HTR-8/SVneo (cell line): ENCODE measurements around the gene WNK1.
"Not testable (repeated sequence)": the region's sequence is repeated elsewhere in the genome, so short reads cannot be mapped to it uniquely, and the experiment has no call there.

ENCODE experiments used
- DNase-seq: peaks from one replicate; pipeline ENCODE4 v3.0.0; 2011; ENCODE audit warnings: low spot score, mixed read lengths; ENCODE audit not compliant: insufficient read length
- FAIRE-seq: peaks from 2 replicates; lab custom pipeline; 2011; peaks lifted over from hg19 to GRCh38; lab: Jason Lieb, UNC

The WNK1 gene

DNA sequence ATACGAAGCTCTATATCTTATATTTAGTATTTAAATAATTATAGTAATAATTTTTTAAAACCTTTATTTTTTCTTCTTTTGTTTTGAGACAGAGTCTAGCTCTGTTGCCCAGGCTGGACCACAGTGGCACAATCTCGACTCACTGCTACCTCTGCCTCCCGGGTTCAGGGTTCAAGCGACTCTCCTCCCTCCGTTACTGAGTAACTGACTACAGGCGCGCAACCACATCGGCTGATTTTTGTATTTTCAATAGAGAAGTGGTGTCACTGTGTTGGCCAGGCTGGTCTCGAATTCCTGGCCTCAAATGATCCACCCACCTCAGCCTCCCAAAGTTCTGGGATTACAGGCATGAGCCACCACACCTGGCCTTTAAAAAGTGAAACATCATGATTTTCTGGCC is 13.0 kb upstream of the WNK1 start:
- no peak for DNase-seq

DNA sequence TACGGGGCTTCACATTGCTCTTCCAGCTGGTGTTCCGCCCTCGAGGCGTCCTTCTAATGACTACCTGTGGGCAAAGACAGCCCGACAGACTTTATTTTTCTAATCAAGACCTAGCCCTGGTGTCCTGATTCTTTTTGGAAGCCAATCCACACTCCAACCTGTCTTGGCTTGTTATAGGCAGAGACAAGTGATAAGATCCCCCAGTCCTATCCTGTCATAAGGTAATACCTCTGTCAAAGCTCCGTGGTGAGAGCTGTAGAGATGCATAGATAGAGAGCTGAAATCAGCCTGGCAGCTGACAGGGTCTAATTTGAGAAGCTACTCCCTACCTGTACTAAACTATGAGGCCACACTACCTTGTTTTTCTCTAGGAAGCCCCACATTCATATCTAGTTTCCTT is 11.5 kb upstream of the WNK1 start:
- FAIRE-seq (no peak), DNase-seq (no peak)

More for the DNA sequence above, 13.0 kb upstream of the WNK1 start:
- no peak for FAIRE-seq

DNA sequence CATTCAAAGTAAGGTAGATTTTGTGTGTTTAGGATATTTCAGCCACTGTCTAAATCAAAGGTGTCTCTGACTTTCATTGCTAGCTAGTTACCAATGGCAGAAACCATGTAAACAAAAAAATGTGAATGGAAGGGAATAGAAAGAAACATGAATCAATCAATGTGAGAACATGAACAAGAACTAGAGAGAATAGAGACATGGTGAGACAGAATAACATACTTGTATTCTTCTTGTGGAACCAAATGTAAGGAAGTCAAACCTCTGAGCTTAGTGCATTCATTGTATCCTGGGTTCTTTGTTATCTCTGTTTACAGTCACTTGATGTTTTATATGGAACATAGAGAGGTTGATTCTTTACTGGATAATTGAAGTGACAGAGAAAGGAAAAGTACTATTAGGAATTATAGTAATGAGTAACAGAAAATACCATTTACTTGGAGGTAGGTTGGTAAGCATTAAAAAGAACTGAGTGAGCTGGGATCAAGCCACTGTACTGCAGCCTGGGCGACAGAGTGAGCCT is 2.6 kb upstream of the WNK1 start:
- no peak for FAIRE-seq

DNA sequence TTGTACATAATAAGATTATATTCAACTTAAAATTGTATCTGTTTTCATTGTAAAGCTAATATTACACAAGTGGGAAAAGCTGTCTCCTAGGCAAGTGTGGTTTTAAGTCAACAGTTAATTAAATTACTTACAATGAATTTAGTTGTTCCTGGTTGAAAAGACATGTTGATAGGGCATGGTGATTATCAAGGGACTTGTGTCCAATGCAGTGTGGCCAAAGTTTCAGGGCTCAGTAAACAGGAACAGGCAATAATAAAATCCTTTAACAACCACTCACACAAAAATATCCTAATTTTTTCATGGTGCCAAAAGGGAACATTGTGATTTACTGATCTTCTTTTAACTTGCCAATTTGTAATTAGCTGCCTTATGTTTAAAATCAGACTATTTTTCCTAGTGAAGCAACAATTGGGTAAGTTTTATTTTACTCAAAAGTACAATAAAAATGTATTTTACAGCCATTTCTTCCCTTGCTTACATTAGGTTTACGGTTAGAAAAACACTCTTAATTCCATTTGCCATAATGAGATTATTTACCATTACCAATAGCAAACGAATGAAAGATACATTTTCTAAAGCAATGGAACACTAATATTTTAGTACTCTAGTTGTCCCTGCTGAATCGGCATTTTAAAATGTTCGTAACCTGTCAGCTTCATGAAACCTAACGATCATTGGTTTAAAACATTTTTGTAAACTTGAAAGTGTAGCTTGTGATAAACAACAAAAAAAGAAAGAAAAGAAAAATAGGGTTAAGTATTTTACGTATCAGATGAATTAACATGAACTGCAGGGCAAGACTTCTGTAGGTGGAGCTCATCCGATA is 1.8 kb upstream of the WNK1 start:
- DNase-seq, result no peak
- FAIRE-seq, result no peak

More for the DNA sequence above, 2.6 kb upstream of the WNK1 start:
- DNase-seq, result no peak

DNA sequence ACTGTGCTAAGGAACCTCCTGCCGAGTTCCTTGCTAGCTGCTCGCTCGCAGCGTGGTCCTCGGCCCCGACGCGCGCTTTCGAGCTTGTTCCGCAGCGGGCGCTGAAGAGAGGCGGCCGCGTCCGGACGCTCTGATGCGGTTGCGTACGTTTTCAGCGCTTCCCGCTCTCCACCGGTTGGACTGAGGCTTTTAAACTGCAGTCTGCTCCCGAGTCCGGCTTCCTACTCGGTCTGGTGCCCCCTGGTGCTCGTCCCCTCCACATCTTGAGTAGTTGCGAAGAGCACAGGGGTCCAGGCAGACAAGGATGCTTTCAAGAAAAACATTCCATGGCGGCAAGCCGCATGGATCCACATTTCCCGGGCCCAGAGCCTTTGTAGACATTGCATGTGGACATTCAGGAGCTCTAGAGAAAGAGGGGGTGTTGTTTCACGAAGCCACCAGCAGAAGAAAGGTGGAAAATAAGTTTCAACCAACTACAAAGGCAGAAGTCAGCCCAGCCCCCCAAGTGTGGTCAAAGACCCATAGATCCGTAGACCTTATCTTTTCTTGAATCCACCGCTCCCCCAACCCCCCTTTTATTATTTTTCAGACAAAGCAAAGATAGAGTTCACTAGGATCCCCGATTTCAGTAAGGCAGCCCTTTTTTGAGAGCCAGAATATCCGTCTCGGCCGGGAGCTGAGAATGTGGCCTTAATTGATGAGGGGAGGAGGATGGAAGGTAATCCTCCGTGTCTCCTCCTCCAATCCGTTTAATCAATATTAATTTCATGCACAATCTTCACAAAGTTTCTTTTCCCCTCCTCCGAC is 984 bp upstream of the WNK1 start:
- FAIRE-seq, result peak; percentile 74

DNA sequence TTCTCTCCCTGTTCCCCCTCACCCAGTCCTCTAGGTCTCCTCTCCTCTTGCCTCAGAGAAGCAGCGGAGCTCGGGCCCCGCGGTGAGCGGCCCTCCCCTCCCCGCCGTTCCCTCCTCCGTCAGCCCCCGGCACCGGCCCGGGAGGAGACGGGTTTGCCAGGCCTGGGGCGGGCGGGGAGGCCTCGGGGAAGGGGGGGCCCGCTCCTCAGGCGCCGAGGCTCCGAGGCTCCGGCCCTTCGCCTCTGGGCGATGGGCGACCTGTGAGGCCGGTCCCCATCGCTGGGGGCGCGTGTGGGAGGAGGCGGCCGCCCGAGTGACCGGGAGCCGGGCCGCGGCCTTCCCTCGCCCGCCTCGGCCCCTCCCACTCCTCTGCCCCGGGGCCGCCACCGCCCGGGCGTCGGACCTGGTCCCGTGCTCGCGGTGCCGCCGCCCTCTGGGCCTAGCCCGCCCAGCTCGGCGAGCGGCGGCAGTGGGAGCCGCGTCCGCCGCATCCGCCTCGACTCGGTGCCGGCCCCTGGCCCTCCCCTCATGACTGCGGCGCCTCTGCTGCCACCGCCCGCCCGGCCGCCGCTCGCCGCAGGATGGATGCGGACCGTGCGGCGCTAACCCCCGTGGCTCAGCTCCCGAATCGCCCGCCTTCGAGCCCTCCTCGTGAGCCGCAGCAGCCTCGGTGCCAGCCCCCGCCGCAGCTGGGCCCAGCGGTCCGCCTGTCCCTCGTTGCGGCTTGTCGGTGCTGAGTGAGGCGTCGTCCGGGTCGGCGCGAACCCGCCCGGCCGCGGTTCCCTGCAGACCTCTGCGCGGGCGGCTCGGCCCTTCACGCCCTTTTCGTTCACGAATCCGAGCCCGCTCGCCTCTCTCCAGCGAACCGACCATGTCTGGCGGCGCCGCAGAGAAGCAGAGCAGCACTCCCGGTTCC is 574 bp downstream of the WNK1 start:
- FAIRE-seq, result no peak
- no peak for DNase-seq

More for the DNA sequence above, 984 bp upstream of the WNK1 start:
- peak; percentile 93 for DNase-seq

DNA sequence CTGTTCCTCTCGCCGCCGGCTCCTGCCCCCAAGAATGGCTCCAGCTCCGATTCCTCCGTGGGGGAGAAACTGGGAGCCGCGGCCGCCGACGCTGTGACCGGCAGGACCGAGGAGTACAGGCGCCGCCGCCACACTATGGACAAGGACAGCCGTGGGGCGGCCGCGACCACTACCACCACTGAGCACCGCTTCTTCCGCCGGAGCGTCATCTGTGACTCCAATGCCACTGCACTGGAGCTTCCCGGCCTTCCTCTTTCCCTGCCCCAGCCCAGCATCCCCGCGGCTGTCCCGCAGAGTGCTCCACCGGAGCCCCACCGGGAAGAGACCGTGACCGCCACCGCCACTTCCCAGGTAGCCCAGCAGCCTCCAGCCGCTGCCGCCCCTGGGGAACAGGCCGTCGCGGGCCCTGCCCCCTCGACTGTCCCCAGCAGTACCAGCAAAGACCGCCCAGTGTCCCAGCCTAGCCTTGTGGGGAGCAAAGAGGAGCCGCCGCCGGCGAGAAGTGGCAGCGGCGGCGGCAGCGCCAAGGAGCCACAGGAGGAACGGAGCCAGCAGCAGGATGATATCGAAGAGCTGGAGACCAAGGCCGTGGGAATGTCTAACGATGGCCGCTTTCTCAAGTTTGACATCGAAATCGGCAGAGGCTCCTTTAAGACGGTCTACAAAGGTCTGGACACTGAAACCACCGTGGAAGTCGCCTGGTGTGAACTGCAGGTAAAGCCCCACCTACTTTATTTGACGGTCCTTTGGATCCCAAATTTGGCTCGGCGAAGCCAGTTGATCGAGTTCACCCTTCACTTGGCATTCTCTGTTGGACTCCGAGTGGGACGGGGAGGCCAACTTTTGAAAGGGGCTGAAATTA is 1.5 kb downstream of the WNK1 start:
- FAIRE-seq, result no peak
- DNase-seq, result no peak

DNA sequence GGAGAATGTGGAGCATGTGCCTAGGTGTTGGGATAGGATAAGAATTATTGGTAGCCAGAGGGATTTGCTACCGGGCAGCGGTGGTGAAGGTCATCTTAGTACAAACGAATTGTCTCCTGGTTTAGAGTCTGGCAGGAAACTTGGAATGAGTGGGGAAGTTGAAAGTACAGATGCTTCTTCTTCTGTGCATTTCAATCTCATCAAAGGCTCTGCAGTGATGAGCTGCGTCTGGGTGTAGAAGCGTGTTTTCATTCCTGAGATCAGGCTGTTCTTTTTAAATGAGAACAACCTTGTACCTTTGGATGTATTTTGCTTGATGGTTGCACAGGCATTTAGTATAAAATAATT is 2.1 kb downstream of the WNK1 start:
- no peak for DNase-seq
- FAIRE-seq, result no peak

DNA sequence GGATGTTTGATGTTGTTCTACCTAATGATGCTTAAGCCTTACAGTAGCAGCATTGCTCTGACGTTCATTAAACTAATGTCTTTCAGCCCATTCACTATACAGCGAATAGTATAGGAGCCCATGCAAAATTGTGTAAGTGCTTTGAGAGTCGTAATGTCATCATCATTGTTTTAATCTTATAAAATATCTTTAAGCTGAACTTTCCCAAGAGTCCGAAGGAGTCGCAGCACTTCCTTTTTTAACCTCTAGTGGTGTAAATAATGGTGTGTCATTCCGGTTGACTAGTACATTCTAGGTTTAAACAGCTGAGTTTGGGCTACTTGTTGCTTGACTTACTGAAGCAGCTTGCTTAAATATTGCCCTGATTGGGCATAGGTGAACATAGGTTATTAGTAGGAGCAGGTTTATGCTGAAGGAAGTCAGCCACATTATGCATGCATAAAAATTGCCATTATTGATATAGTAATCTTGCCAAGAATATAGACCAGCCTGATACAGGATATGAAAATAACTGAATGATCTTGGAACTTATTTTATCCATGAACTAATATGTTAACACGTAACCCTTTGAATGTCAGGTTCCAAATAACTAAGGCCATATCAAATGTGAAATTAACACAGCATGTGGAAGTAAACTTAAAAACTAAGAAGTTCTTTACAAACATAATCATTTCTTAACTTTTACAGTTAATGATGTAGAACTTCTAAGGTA is 2.6 kb downstream of the WNK1 start:
- FAIRE-seq (no peak), DNase-seq (peak; percentile 68)

DNA sequence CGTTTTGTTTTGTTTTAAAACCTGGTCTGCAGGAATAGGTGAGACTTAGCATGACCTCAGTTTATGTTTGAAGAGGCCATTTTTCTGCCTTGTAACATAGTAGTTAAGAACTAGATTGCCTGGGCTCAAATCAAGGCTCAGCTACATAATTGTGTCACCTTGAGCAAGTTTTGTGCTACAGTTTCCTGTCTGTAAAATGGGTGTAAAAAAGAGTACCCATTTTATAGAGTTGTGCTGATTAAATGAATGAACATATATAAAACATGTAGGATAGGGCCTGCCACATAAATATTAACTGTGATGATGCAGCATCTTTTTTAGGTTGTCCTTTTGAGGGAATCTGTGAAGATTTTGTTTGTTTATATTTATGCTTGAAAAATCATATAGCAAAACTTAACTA is 7.2 kb downstream of the WNK1 start:
- DNase-seq, result no peak
- FAIRE-seq, result no peak

DNA sequence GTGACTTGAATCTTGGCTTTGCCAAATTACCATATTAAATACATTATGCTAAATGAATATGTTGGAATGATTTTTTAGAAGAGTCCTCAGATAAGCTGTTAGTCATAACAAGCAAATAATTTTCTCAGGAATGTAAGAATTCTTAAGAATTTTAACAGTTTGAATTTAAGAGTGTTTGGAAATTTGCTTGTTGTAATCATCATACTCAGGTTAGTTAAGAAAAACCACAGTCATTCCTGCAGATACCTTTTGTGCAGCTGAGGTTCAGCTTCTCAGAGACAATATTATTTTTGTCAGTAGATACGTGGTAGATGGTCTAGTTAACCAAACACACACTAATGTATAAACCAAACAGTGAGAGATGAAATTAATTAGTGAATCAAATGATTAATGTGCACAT is 8.9 kb downstream of the WNK1 start:
- FAIRE-seq, result no peak

DNA sequence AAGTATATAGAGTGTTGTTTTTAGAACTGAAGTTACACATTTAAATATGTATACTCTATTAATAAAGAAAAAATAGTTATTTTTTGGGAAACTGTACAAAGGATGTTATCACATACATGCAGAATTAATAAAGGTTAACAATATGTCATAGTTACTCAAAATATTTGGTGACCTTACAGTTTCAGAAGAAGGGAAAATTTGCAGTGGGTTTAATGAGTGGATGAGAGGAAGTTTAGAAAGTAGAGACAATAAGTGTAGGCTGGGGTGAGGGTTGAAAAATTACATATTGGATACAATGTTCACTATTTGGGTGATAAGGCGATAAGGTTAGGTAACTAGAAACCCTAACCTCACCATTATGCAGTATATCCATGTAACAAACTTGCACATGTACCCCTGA is 13.5 kb downstream of the WNK1 start:
- no peak for DNase-seq
- no peak for FAIRE-seq

More for the DNA sequence above, 8.9 kb downstream of the WNK1 start:
- DNase-seq, result no peak

DNA sequence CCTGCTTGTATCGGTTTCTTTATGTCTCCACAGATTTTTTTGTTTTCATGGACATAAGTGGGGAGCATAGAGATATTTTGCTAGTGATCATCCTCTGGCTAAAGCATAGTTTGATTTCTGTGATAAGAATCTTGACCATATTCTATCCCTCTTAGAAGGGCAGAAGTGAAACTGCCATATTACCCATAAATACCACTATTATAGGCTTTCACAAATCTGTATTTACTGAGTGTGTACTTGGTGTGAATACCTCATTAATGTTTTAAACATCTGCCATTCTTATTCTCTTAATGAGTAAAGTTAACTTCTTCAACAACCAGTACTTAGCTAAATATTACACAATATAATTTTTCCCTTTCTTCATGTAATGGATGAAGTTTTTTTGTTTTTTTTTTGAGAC is 16.1 kb downstream of the WNK1 start:
- DNase-seq (no peak), FAIRE-seq (no peak)

DNA sequence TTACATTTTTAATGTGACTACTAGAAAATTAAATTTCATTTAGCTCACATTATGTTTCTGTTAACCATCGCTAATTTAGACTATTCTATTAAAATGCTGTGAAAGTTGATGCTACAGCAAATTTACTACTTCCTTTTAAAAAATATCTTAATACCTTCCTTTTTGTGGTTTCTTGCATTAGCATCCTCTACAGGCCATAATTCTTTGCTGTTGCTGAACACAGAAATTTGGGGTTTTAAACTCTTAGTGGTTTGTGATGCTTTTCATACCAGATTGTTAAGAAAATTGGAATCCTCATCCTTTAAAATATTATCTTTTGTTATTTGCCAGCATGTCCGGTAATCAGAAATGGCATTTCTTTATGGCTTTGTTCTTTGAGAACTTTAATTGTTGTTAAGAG is 18.1 kb downstream of the WNK1 start:
- DNase-seq, result no peak
- FAIRE-seq, result no peak

DNA sequence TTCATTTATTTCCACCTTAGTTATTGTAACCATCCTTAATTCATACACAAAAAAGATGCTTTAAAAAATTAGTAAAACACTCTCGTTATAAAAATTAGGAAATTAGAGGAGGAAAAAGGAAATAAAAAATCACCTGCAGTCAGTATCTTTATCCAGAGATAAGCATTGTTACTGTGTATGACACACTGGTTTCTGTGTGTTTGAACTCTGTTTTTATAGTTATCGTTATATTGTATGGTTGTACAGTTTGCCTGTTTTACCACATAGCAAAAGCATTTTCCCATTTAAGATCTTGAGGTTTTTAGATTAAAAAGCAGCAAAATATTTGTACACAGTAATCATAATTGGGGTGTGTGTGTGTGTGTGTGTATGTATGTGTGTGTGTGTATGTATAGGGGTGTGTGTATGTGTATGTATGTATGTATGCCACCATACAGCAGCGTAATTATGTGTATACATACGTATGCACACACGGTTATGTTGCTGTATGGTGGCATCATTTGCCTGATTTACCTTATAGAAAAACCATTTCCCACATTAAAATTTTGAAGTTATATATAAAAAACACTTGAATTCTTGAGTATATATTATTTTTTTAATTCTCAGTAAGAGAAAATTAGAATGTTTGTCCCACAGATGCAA is 19.8 kb downstream of the WNK1 start:
- DNase-seq, result no peak
- peak; percentile 89 for FAIRE-seq

DNA sequence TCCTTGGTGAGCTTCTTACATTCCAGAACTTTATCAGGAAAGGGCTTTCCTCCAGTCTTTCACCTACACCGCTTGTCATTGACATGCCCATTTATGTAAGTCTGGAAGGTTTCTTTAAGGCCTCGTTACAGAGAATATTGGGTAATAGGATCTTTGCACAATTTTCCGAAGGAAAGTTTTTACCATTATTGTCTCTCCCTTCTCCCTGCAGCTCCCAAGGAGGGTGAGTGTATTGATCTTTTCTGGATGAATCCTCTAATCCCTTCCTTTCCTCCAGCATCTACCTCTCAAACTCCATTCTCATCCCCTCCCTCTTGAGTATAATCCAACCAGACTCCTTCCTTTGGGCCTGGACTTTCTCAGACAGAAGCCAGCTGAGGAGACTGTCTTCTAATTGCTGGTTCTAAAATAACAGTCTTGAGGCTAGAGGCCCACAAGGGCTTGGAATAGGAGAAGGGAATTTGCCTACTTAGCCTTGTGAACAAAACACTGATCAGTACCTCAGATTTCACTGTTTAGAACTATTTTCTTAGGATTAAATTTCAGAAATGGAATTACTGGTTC is 21.8 kb downstream of the WNK1 start:
- DNase-seq (no peak), FAIRE-seq (no peak)

DNA sequence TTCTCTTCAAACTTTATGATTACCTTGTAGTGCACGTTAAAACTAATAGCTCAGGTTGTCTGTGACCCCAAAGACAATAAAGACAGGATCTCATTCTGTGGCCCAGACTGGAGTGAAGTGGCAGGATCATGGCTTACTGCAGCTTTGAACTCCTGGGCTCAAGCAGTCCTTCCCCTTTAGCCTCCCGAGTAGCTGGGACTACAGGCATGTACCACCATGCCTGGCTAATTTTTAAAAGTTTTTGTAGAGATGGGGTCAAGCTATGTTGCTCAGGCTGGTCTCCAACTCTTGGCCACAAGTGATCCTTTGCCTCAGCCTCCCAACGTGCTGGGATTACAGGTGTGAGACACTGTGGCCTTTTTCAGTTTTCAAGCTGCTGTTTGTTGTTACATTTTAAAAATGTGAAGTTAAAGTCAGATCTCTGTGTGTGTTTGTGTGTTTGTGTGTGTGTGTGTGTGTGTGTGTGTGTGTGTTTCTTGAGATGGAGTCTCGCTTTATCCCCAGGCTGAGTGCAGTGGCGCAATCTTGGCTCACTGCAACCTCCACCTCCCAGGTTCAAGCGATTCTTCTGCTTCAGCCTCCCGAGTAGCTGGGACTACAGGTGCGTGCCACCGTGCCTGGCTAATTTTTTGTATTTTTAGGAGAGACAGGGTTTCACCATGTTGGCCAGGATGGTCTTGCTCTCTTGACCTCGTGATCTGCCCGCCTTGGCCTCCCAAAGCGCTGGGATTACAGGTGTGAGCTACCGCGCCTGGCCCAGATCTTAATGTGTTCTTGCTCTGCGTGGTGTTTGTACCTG is 23.8 kb downstream of the WNK1 start:
- DNase-seq, FAIRE-seq: not testable (repeated sequence)
